ENCODE data around the gene EPN2.

DNA sequence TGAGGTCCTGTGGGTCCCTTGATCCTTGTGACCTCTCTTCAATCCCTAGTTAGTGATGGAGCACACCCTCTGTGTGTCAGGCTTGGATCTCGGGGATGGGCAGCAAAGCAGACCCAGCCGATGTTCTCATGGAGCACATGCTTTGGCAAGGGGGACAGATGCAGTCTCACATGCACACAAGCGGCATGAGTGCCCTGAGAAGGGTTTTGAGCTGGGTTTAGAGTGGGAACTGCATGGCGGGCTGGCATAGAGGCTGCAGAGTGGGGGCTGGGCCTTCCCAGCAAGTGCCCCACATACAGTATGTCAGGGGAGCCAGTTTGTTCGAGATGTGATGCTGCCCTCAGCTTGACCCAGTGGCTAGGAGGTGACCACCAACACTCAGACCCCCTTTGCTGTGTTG is 83.7 kb downstream of the EPN2 start:
- TF ChIP-seq SUZ12 (IDR thresholded peaks at IDR 0.05) = no peak
- TF ChIP-seq BHLHE40 (IDR thresholded peaks at IDR 0.05; ENCODE audit: borderline replicate concordance) = no peak
- no peak for TF ChIP-seq L3MBTL2 (conservative IDR thresholded peaks at IDR 0.05)
- TF ChIP-seq FOXA1 (IDR thresholded peaks at IDR 0.05) = no peak
